Endothelial cell of umbilical vein (primary cell): ENCODE measurements around the gene GPD1L. TPM values are rescaled to one million over a fixed set of nuclear protein-coding genes. Genes with fewer than 3 reads are reported as not detected.

ENCODE experiments used
- BruUV-seq: library from RNA; stranded (reverse); fragments of 400-500 nt; replicated peaks from 2 replicates; lab custom pipeline; 2021; lab: Mats Ljungman, UMichigan
- CTCF ChIA-PET: fragments of 300-600, 350-600 bp; sonication (Branson Sonifier 250); formaldehyde crosslinking; loops from one replicate; lab custom pipeline; 2021; ENCODE audit warnings: antibody characterized with exemption, inconsistent platforms; lab: Charles Lee
- POLR2A ChIA-PET: fragments of 300-600, 350-600 bp; sonication (Branson Sonifier 250); formaldehyde crosslinking; loops from one replicate; lab custom pipeline; 2021; ENCODE audit warnings: antibody characterized with exemption, inconsistent platforms; lab: Charles Lee
- DNase-seq: peaks from one replicate; pipeline ENCODE4 v3.0.0-alpha.2; 2011; ENCODE audit warnings: low read depth, low spot score
- FAIRE-seq: peaks from 2 replicates; lab custom pipeline; 2011; peaks lifted over from hg19 to GRCh38; lab: Jason Lieb, UNC
- H2AFZ ChIP-seq: 2 replicates; pipeline ENCODE4 v1.6.0; 2012; ENCODE audit warnings: low read depth, low read length, control low read depth, inconsistent platforms
- H3K27ac ChIP-seq: 2 replicates; pipeline ENCODE4 v1.5.1; 2011; ENCODE audit warnings: low read depth, mild to moderate bottlenecking, control low read depth, low read length, moderate library complexity; ENCODE audit not compliant: insufficient read depth
- H3K27me3 ChIP-seq, 2 experiments: 2 replicates each; pipeline versions ENCODE4 v1.6.0 to v1.6.1; 2011; ENCODE audit warnings: low read length in 2 of 2, mixed read lengths in 1 of 2; ENCODE audit not compliant: control insufficient read depth in 2 of 2, insufficient read depth in 2 of 2
- H3K36me3 ChIP-seq, 2 experiments: 2 replicates in 1 of 2; 3 replicates in 1 of 2; pipeline ENCODE4 v1.5.1; 2011; ENCODE audit warnings: low read length in 2 of 2, mild to moderate bottlenecking in 1 of 2, moderate library complexity in 1 of 2; ENCODE audit not compliant: control insufficient read depth in 2 of 2, insufficient read depth in 2 of 2; ENCODE audit errors: extremely low read depth in 1 of 2
- H3K4me1 ChIP-seq: 3 replicates; pipeline ENCODE4 v1.5.1; 2011; ENCODE audit warnings: mild to moderate bottlenecking, low read length; ENCODE audit not compliant: control insufficient read depth, insufficient read depth; ENCODE audit errors: extremely low read depth
- H3K4me2 ChIP-seq: 2 replicates; pipeline ENCODE4 v1.6.1; 2011; ENCODE audit warnings: low read length, control low read depth, mixed read lengths; ENCODE audit not compliant: insufficient read depth
- H3K4me3 ChIP-seq, 3 experiments: fragments of 200-600 bp in 1 of 3; sonication (generic), shearing (Covaris generic) in 1 of 3; replicated peaks in 1 of 3; 2 replicates each; pipeline ENCODE4 v1.5.1; 2011 to 2016; ENCODE audit warnings: control low read depth in 3 of 3, low read length in 3 of 3, mild to moderate bottlenecking in 2 of 3, inconsistent platforms in 1 of 3, low read depth in 1 of 3, moderate library complexity in 1 of 3; ENCODE audit not compliant: insufficient read depth in 1 of 3
- H3K79me2 ChIP-seq: 2 replicates; pipeline ENCODE4 v1.6.0; 2012; ENCODE audit warnings: low read length, inconsistent platforms; ENCODE audit not compliant: control insufficient read depth, insufficient read depth
- H3K9ac ChIP-seq: replicated peaks from 2 replicates; pipeline ENCODE3; 2011; ENCODE audit warnings: low read length, control low read depth; ENCODE audit not compliant: insufficient read depth; ENCODE audit errors: extremely low read depth
- H3K9me1 ChIP-seq: replicated peaks from 3 replicates; pipeline ENCODE4 v1.6.0; 2011; ENCODE audit warnings: mild to moderate bottlenecking, low read length; ENCODE audit not compliant: control insufficient read depth, insufficient read depth; ENCODE audit errors: extremely low read depth
- H3K9me3 ChIP-seq: replicated peaks from 2 replicates; pipeline ENCODE4 v1.5.1; 2012; ENCODE audit warnings: low read length, inconsistent platforms; ENCODE audit not compliant: control insufficient read depth, insufficient read depth
- H4K20me1 ChIP-seq: replicated peaks from 2 replicates; pipeline ENCODE3; 2011; ENCODE audit warnings: mild to moderate bottlenecking, low read length; ENCODE audit not compliant: control insufficient read depth, insufficient read depth; ENCODE audit errors: extremely low read depth
- EZH2 ChIP-seq: IDR thresholded peaks from 2 replicates; pipeline ENCODE4 v1.6.1; 2012; ENCODE audit warnings: borderline replicate concordance, low read depth, mild to moderate bottlenecking, moderate library complexity, low read length, inconsistent platforms; ENCODE audit not compliant: severe bottlenecking
- FOS ChIP-seq: IDR thresholded peaks from 2 replicates; pipeline ENCODE4 v1.6.1; 2011; ENCODE audit warnings: mild to moderate bottlenecking, low read length, moderate library complexity, borderline replicate concordance; ENCODE audit not compliant: insufficient read depth
- MYC ChIP-seq: IDR thresholded peaks from one replicate; pipeline ENCODE4 v1.6.1; 2011; ENCODE audit warnings: mild to moderate bottlenecking, low read depth, low read length
- POLR2A ChIP-seq: IDR thresholded peaks from 2 replicates; pipeline ENCODE4 v1.6.1; 2012; ENCODE audit warnings: low read depth, mild to moderate bottlenecking, control low read depth, low read length
- POLR2AphosphoS5 ChIP-seq: IDR thresholded peaks from 2 replicates; pipeline ENCODE4 v1.6.1; 2012; ENCODE audit warnings: low read depth, mild to moderate bottlenecking, control low read depth, low read length, moderate library complexity; ENCODE audit not compliant: insufficient read depth
- dilution Hi-C: fragments of 300-500 bp; cut with MboI; formaldehyde crosslinking; loops from one replicate; pipeline ENCODE4 v1.15.0; 2019; ENCODE audit warnings: low sequenced_read_pairs; ENCODE audit not compliant: extremely low pct_ligation_motif_present
- intact Hi-C: fragments of 100-400 bp; cut with micrococcal nuclease; formaldehyde crosslinking; loops from one replicate; pipeline ENCODE4 v1.10.0; 2022
- polyA plus RNA-seq, 4 experiments: library from polyadenylated mRNA; depleted of rRNA in 3 of 4; stranded (reverse) in 3 of 4; unstranded in 1 of 4; fragments of >200 nt; gene quantifications; 2 replicates each; pipeline versions ENCODE4 v1.2.1 to v1.2.3, GENCODE V29; 2011 to 2012; ENCODE audit warnings: missing spikeins in 1 of 4
- total RNA-seq: library from RNA; stranded (reverse); gene quantifications from 2 replicates; pipeline ENCODE4 v1.2.3, GENCODE V29; 2021
- TF ChIP-seq, protein P1 (sequence below), 2 donors: IDR thresholded peaks; 1 replicate in 1 of 2; 2 replicates in 1 of 2; pipeline ENCODE4 v1.5.1; 2011; ENCODE audit warnings: low read length in 2 of 2, mild to moderate bottlenecking in 2 of 2, moderate library complexity in 2 of 2, control low read depth in 1 of 2, inconsistent platforms in 1 of 2, low read depth in 1 of 2; ENCODE audit not compliant: insufficient read depth in 1 of 2; ENCODE audit errors: extremely low read depth in 1 of 2

GPD1L gene
- total and polyA plus RNA-seq, 2 donors (not counting 3 experiments of a cell fraction or from before 2014, with no cell fraction given), result 5.1 to 12.9 TPM

DNA sequence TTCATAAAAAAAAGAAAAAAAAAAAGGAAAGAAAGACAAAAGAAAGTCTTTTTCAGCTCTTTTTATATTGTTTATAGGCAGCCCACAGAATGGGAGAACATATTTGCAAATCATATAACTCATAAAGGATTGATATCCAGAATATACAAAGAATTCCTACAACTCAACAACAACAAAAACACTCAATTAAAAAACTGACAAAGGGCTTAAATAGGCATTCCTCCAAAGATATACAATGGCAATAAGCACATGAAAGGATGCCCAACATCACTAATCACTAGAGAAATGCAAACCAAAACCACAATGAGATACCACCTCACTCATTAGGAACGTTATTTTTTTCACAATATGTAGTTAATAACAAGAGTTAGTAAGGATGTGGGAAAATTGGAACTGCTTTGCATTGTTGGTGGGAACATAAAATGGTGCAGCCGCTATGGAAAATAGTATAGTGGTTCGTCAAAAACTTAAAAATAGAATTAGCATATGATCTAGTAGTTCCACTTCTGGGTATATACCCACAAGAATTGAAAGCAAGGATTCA is 77.8 kb downstream of the GPD1L start:
- Histone ChIP-seq H3K4me1 (no peaks in the 10 kb centered on the region), H3K4me2 (no peak overlapping the region), H3K9me1 (no peaks in the 10 kb centered on the region), H2AFZ (no peak overlapping the region), H3K79me2 (no peaks in the 10 kb centered on the region), H3K9ac (no peak overlapping the region), H4K20me1 (no peaks in the 10 kb centered on the region), H3K4me3 (no peak overlapping the region), H3K27ac (no peak overlapping the region), H3K36me3 (no peaks in the 10 kb centered on the region), H3K9me3 (no peaks in the 10 kb centered on the region), H3K27me3 (peaks cover 0 to 1% of the 10 kb centered on the region in 2 experiments)
- ChIA-PET CTCF (no interaction called here), POLR2A (no interaction called here)
- no peak for DNase-seq
- dilution Hi-C loops (no loop called here), intact Hi-C loops (no loop called here)
- no TSS peak for BruUV-seq
- TF ChIP-seq MYC (no peak), FOS (no peak), EZH2 (no peak), POLR2A (no peak), POLR2AphosphoS5 (no peak)
- TF ChIP-seq, protein P1, sequence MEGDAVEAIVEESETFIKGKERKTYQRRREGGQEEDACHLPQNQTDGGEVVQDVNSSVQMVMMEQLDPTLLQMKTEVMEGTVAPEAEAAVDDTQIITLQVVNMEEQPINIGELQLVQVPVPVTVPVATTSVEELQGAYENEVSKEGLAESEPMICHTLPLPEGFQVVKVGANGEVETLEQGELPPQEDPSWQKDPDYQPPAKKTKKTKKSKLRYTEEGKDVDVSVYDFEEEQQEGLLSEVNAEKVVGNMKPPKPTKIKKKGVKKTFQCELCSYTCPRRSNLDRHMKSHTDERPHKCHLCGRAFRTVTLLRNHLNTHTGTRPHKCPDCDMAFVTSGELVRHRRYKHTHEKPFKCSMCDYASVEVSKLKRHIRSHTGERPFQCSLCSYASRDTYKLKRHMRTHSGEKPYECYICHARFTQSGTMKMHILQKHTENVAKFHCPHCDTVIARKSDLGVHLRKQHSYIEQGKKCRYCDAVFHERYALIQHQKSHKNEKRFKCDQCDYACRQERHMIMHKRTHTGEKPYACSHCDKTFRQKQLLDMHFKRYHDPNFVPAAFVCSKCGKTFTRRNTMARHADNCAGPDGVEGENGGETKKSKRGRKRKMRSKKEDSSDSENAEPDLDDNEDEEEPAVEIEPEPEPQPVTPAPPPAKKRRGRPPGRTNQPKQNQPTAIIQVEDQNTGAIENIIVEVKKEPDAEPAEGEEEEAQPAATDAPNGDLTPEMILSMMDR (IDR thresholded peaks at IDR 0.05; ENCODE audit: extremely low read depth in 1 of 2, insufficient read depth in 1 of 2, low read depth in 1 of 2, low read length in 2 of 2), result no peak
- no peak for FAIRE-seq
